HG03175 (cell line): ENCODE data around the gene GBA2.

Source experiments
- ATAC-seq: cut with Tn5 transposase; IDR thresholded peaks from one replicate; pipeline ENCODE4 v1.9.1; 2021; ENCODE audit warnings: mild to moderate bottlenecking, moderate library complexity; ENCODE audit not compliant: unreplicated experiment

Gene GBA2

DNA sequence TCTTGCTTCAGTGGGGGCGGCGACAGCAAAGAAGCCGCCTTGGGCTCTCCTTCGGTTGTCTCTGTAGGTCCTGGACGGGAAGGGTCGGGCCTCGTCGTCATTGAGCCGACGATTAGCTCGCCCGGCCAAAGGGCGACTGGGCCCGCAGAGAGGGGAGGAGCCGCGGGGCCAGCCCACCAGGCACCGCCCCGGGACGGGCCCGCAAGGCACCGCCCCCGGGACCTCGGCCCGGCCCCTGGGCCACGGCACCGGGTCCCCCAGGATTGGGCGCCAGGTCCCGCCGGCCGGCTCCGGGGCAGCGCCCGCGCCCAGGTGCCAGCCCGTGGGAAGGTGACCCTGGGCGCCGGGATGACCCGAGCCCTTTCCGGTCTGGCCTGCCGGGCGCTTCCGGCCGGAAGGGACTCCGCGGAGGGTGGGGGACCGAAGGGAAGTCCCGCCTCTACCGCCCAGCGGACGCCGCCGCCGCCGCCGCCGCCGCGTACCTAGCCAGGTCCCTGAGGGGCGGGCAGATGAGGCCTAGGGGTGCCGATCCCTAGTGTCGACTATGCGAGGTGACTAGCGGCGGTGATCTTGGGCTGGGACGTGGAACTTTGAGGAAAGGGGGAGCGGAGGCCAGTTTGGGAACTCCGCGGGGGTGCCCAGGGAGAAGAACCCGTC is at the start of gene GBA2, which contains the start of gene RGP1:
TSS of gene GBA2 (minus strand) at position 371 of the 657 bp plus-strand sequence. CDS start 524 bp downstream, outside the sequence.
TSS of gene RGP1 (plus strand) at position 430 of the 657 bp plus-strand sequence. CDS start 469 bp downstream, outside the sequence.
- peak; percentile 76 for ATAC-seq

DNA sequence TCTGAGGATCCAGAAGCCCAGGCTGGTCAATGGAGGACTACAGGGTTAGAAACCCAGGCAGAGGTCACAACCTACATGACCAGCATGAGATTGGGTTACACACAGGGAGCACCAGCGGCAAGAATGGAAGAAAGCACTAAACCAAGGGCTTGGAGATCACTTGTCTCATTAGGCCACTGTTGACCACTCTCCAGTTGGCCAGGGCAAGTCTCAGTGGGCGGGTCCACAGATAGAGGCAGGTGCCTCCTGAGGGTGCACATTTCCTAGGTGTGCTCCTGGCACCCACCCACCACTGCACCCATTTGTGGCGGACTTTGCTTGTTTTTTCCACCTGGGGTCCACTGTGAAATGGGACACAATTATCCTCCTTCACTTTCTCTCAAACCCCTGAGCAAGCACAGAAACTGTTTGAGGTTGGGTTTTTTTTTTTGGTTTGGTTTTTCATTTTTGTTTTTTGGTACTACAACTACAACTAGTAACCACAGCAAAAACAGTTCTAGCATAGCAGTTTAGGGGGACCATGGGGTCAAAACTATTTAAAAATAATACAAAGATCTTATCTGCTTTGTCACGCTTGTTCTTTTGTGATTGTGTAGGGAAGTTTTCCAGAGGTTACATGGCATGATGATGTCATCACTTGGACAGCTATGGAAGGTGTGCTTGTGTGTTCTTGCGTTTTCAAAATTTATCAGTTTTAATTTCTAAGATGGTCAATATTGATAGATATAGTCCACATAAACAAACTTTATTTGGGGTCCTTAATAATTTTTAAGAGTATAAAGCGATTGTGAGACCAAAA is 48.5 kb upstream of the GBA2 start:
- ATAC-seq: no peak

DNA sequence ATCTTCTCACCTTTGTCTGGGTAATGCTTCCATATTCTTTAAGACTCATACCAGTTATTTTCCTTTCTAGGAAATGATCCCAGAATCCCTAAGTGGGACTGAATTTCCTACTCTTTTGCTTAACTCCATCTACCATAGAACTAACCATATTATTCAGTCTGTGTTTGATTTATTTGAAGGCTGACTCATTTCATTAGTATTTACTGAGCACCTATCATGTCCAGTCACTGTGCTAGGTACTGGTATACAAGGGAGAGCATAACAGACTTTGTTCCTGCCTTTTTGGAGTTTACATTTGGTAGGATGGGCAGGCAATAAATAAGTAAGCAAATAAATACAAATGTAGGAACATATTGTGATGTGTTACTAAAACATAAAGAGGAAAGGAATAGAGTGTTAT is 46.7 kb upstream of the GBA2 start:
- no peak for ATAC-seq

DNA sequence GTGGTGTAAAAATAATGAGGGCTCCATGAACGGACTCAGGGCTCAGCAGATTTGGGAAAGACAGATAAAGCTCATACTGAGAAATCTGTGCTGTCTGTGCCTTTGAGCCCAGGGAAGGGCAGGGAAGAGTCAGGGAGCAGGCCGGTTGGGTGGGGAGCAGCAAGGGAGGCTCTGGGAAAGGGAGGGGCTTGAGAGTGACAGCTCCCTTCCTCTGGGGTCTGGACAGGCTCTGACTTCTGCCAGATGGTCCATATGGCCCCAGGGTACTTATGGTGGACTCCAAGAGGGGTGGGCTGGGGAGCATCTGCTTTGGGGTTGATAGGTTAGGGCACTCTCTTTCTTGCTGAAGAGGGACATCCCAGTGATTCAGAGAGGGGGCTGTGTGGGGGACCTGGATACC is 44.4 kb upstream of the GBA2 start:
- ATAC-seq: no peak

DNA sequence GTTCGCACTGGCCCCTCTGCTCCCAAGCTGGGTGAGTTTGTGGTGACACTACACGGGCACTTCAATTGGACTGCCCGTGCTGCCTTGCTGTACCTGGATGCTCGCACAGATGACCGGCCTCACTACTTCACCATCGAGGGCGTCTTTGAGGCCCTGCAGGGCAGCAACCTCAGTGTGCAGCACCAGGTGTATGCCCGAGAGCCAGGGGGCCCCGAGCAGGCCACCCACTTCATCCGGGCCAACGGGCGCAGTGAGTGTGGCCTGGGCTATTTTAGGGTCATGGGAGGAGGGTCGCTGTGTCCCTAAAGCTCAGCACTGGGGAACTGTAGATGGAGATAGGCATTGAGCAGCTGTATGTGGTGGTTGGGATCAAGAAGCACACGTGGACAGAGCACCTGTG is 43.8 kb upstream of the GBA2 start:
- ATAC-seq: no peak

DNA sequence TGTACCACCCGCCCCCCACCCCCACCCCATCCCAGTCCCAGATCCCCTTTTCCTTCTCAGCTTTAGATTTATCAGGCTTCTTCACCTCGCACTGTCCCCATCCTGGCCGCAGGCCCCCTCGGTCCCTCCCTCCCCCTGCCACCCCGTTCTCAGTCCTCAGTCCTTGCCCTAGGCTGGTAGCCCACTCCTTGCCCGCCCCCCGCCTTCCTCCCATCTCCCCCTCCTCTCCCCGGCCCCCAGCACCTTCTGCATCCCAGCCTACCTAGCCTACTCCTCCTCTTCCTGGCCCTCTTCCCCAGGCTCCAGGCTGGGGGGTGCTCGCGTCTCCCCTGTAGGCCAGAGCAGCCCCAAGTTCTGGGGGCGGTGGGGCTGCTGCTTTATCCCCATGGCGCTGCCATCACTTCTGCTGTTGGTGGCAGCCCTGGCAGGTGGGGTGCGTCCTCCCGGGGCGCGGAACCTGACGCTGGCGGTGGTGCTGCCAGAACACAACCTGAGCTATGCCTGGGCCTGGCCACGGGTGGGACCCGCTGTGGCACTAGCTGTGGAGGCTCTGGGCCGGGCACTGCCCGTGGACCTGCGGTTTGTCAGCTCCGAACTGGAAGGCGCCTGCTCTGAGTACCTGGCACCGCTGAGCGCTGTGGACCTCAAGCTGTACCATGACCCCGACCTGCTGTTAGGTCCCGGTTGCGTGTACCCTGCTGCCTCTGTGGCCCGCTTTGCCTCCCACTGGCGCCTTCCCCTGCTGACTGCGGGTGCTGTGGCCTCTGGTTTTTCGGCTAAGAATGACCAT is 43.2 kb upstream of the GBA2 start:
- no peak for ATAC-seq

DNA sequence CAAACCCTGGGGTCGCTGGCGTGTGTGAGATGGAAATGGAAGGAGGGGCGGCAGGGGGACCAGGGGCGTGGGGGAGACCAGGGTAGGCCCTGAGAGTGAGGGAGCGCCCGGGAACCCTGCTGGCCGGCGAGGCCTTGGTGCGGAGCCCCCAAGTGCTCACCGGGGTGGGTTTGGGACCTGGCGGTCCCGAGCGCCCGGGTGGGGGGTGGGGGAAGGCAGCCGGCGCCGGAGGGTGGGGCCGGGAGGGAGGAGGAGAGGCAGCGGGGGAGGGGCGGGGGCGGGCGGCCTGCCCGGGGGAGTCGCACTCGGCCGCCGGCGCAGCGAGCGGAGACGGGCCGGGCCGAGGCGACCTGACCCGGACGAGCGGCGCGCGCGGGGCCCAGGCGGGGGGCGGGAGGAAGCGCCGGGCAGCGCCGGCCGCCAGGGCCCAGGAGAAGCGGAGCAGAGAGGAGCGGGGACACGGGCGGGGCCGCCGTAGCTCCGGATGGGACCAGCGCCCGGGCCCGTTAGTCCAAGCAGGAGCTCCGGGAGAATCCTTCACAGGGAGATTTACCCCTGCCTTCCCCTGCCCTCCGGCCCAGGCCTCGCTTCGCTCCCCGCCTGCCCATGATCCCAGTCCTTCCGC is 42.4 kb upstream of the GBA2 start, which contains the start of gene NPR2:
TSS of gene NPR2 (plus strand) at position 295 of the 625 bp plus-strand sequence. CDS start 818 bp downstream, outside the sequence.
- ATAC-seq: no peak

DNA sequence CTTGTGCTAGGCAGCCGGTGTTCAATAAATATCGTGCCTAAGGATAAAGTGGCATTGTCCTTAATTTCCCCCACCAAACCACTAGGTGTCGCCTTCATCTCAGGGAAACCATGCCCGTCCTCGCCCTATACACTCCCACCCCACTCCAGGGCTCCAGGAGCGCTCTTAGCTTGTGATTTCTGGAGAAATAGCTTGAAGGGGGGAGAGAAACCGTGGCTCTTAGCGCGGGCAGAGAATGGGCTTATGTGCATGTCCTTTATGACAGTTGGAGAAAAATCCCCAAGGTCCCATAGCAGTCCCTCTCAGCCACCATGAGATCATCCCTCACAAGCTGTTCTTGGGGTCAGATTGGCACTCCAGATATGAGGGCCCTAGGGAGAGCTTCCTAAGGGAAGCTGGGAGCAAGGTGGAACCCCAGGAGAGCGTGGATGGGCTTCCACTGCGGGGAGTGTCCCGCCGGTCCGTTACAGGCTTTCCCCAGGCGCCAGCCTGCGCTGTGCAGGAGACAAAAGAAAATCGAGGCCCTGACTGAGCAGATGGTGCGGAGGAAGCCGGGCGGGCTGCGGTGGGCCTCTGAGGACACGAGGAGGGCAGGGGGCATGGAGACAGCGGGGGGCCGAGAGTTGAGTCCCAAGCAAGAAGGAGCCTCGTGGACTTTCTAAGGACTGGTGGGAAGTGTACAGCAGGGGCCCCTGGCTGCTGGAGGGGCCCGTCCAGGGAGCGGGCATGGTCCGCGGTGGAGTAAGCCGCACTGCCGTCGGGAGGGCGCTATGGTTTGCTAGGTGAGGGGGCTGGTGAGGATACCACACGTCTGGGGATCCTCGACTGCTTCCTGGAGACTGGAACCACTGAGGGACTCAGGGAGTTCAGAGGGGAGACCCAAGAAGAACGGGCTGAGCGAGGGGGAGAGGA is 41.6 kb upstream of the GBA2 start:
- peak; percentile 55 for ATAC-seq

DNA sequence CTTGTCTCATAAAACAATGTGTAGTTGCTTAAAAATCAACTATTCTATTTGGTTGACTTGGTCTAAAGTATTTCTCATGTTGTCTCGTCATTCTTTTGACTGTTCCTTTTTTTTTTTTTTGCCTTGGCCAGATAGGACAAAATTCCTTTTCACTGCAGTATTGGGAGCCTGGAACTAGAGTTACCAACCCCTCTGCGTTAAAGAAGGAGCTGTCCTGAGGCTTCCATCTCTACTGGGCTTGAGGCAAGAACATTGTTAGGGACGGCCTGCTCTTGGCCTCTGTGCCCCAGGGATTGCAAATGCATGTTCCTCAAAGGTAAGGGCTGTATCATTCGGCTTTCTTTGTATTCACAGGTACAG is 41.0 kb upstream of the GBA2 start:
- ATAC-seq: no peak

DNA sequence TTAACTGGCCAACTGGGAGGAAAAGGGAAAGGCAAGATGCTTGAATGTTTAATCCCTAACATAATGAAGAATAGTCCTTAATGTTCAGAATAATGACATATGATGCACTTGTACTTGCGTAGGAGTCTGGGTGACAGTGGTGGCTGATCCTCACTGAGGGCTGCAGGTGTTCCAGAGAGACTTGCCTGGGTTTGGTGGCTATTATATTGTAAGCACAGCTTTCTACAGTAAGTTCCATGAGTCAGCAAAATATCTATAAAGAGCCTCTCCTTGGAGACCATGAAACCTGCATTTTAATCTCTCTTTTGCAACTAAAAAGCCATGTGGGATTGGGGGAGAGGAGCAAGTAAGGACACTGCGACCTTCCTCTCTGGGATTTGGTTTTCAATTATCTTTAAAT is 40.5 kb upstream of the GBA2 start:
- ATAC-seq: no peak

DNA sequence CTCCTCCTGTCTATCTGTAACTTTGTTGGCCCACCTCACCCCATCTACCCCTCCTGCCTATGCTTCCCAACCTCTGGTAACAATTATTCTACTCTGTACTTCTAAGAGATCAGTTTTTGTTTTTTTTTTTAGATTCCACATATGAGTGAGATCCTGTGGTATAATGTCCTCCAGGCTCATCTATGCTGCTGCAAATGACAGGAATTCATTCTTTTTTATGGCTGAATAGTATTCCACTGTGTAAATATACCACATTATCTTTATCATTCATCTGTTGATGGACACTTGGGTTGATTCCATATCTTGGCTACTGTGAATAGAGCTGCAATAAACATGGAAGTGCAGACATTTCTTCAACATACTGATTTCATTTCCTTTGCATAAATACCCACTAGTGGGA is 34.4 kb upstream of the GBA2 start:
- ATAC-seq: no peak

DNA sequence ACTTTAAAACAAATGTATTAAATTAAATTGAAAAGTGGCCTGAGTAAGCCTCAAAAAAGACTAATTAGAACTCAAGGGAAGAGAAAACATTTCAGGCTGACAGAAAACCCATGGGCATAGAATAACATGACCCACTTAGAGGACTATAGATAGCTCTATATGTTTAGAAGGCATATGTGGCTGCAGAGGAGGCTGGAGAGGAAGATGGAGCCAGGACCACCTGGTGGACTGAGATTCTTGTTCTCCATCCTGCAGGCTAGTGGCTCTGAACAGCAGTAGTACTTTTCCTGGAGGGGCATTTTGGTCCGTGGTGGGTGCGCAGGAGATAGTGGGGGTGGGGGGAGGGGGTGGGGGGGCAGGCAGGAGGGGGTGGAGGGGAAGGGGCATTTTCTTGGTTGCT is 32.0 kb upstream of the GBA2 start:
- no peak for ATAC-seq

DNA sequence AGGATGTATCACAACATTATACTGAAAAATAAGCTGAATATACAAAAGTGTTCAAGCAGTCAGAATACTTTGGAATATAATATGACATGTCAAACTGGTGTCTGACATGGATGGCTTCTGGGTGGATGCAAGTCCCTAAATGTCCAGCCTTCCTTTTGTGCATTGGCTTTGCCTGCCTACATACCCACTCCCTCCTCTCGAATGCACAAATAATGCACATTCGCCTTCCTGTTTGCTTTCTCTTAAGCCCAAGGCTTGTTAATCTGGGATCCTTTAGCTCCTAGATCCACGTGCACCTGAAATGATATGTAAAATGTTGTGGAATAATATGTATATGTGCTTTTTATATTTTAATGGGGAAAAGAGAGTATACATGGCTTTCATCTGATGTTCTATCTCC is 29.5 kb upstream of the GBA2 start:
- no peak for ATAC-seq

DNA sequence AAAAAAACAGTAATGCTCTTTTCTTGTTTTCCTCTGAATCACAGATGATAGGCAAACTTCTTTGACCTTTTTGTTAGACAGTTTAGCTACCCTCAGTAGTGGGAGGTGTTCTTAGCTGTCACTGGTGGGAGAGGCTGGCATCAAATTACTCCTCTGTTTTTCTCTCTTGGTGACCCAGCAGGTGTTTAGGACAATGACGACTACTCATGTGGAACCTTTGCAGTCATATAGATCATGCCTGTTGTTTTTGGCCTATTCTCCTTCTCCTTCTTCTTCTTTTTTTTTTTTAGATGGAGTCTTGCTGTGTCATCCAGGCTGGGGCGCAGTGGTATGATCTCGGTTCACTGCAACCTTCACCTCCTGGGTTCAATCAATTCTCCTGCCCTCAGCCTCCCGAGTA is 27.0 kb upstream of the GBA2 start:
- no peak for ATAC-seq

DNA sequence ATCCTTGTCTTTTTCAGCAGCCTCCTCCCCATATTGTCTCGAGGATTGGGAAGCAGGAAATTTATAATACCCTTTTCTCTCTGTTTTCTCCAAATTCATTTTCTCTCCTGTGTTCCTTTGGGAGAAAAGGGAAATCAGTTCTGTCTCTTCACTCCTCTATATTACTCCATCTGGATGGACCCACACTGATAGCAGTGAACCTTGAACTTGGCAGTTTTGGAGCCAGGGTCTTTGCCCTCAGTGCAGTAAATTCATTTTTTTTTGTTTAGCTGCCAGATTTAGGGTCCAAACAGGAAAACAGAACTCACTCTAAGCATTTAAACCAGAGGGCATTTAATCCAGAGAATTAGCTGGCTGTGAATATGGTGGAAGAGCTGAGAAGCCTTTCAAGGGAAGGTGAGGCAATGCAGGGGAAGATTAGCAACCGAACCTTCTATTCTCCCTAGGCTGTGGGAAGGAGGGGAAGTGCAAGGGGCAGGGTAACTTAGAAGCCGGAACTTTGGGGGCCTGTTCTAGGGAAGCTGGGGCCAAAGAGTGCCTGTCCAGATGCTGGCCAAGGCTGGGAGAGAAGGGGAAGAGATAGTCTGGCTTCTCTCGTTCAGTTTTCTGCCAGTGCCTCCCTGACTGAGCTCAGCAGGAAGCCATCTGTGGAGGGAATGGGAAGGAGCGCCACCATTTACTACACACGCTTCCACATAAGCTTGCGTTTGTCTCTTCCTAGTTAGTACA is 26.0 kb upstream of the GBA2 start:
- no peak for ATAC-seq

DNA sequence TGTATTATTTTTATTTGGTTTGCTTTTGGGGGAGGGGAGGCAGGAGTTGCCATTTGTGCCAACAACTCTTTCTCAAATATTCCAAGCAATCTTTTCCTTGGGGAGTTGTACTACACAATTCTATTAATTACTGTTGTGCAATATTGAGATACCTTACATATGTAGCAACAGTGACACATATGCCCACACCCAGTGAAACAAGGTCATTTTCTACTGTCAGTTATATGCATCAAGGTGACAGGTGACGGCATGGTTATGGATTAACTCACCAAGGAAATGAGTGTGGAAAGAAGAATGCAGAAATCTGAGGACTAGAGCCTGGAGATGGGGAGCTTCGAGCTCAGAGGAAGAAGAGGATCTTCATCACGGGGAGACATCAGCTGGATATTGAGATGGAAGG is 22.9 kb upstream of the GBA2 start:
- no peak for ATAC-seq

DNA sequence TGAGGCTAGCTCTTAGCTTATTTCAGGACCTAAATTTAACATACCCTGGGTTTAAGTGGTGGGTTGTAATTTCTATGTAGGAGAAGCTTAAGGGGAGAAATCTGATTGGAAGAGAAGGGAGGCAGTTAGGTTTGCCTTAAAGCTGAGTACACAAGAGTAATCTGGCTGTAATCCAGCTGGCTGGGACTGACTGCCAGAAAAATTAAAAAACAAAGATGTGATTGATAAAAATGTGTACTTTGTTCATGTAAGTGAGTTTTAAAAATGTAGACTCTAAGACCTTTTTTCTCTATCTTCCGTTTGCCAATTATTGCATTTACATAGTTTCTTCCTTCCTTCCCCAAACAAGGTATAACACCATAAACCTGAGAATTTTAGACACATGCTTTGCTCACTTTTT is 22.5 kb upstream of the GBA2 start:
- no peak for ATAC-seq

DNA sequence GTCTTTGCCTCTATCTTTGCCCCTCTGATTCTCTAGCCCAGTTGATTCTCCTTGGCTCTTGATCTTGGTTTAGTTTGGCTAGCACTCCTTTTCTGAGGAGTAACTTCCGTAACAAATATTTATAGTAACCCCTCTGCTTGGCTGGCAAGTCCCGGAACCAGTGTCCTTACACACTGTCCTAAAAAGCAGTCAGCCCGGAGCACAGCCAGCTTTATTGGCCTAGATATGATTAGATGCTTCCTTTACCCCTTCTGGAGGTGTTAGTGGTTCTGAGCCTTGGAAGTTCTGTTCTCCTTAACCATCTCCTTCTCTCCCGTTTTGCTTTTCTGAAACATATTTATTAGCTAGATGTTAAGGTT is 22.0 kb upstream of the GBA2 start:
- ATAC-seq: no peak

DNA sequence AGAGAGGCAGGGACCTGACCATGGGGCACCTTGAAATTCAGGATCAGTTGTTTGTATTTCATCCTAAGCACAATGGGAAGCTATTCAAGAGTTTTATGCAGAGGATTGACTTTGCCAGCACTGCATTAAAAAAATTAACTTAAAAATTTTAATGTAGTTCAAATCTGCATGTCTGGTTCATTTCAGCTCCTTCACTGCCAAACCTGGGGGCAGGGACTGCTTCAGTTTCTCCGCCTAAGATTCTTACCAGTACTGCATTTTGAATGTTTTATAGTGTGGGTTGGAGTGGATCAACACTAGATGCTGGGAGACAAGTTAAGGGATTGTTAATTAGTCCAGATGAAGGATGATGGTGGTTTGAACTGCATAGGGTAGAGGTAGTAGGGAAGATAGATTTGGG is 20.7 kb upstream of the GBA2 start:
- no peak for ATAC-seq

DNA sequence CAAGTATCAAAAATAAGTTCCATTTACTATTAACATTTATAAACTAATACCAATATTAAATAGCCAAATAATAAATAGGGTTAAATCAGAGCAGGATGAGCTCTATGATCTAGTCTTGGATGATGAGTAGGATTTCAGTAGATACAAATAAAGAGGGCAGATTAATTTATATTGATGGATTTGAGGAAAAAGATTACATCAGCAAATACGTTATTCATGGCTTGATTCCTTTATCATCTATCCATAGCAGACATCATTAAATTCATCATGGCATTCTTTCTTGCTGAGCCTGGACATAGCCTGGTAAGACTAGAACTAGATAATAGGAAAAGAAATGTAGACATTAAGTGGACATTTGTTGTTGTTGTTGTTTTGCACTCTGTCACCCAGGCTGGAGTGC is 18.4 kb upstream of the GBA2 start:
- no peak for ATAC-seq
